Mesenchymal stem cell (in vitro differentiated cells and primary cell): Measurements from ENCODE around the gene NLGN1.

ENCODE experiments used
- DNase-seq: peaks from one replicate; pipeline ENCODE4 v3.0.0-alpha.2; 2013
- H2AFZ ChIP-seq: one replicate; pipeline ENCODE4 v1.6.1; 2013; ENCODE audit warnings: low read depth, mild to moderate bottlenecking, control low read depth, inconsistent platforms, low read length, moderate library complexity
- H2AK5ac ChIP-seq: 2 replicates; pipeline ENCODE4 v1.6.1; 2013; ENCODE audit warnings: low read length, moderate library complexity, mild to moderate bottlenecking, inconsistent platforms; ENCODE audit not compliant: severe bottlenecking
- H2BK120ac ChIP-seq: one replicate; pipeline ENCODE4 v1.6.1; 2013; ENCODE audit warnings: low read depth, mild to moderate bottlenecking, inconsistent platforms, low read length, moderate library complexity
- H2BK12ac ChIP-seq, 2 experiments: one replicate each; pipeline ENCODE4 v1.6.1; 2013; ENCODE audit warnings: inconsistent platforms in 2 of 2, low read length in 2 of 2, mild to moderate bottlenecking in 2 of 2, moderate library complexity in 2 of 2, control low read depth in 1 of 2
- H2BK15ac ChIP-seq: one replicate; pipeline ENCODE4 v1.6.1; 2013; ENCODE audit warnings: mild to moderate bottlenecking, low read depth, inconsistent platforms; ENCODE audit not compliant: poor library complexity, severe bottlenecking
- H2BK5ac ChIP-seq: 2 replicates; pipeline ENCODE4 v1.6.1; 2013; ENCODE audit warnings: low read depth, mild to moderate bottlenecking, low read length, control low read depth, inconsistent platforms; ENCODE audit not compliant: poor library complexity, severe bottlenecking
- H3K14ac ChIP-seq, 2 experiments: one replicate each; pipeline ENCODE4 v1.6.1; 2013; ENCODE audit warnings: inconsistent platforms in 2 of 2, low read length in 2 of 2, control low read depth in 1 of 2, mild to moderate bottlenecking in 1 of 2, moderate library complexity in 1 of 2
- H3K18ac ChIP-seq, 2 experiments: one replicate each; pipeline ENCODE4 v1.6.1; 2013; ENCODE audit warnings: inconsistent platforms in 2 of 2, low read length in 2 of 2, control low read depth in 1 of 2, low read depth in 1 of 2, mild to moderate bottlenecking in 1 of 2
- H3K23ac ChIP-seq, 2 experiments: one replicate each; pipeline ENCODE4 v1.6.1; 2013; ENCODE audit warnings: inconsistent platforms in 2 of 2, low read length in 2 of 2, mild to moderate bottlenecking in 2 of 2, moderate library complexity in 2 of 2, control low read depth in 1 of 2
- H3K27ac ChIP-seq: 2 replicates; pipeline ENCODE4 v1.5.1; 2013; ENCODE audit warnings: mild to moderate bottlenecking, moderate library complexity, low read length, control low read depth, inconsistent platforms; ENCODE audit not compliant: poor library complexity, severe bottlenecking
- H3K27me3 ChIP-seq, 2 experiments: 2 replicates each; pipeline versions ENCODE4 v1.6.1 to v1.7.0; 2013; ENCODE audit warnings: low read length in 2 of 2, mild to moderate bottlenecking in 2 of 2, moderate library complexity in 2 of 2, control low read depth in 1 of 2, inconsistent platforms in 1 of 2; ENCODE audit not compliant: control insufficient read depth in 1 of 2, insufficient read depth in 1 of 2
- H3K36me3 ChIP-seq, 2 experiments: 2 replicates each; pipeline versions ENCODE4 v1.6.1 to v1.7.0; 2013; ENCODE audit warnings: low read length in 2 of 2, control low read depth in 1 of 2, inconsistent platforms in 1 of 2, low read depth in 1 of 2, mild to moderate bottlenecking in 1 of 2; ENCODE audit not compliant: insufficient read depth in 2 of 2, control insufficient read depth in 1 of 2
- H3K4ac ChIP-seq, 2 experiments: one replicate each; pipeline ENCODE4 v1.6.1; 2013; ENCODE audit warnings: inconsistent platforms in 2 of 2, low read length in 2 of 2, mild to moderate bottlenecking in 2 of 2, moderate library complexity in 2 of 2, control low read depth in 1 of 2, low read depth in 1 of 2
- H3K4me1 ChIP-seq: 2 replicates; pipeline ENCODE4 v1.6.1; 2013; ENCODE audit warnings: low read depth, low read length, control low read depth; ENCODE audit not compliant: control insufficient read depth, insufficient read depth
- H3K4me2 ChIP-seq: 2 replicates; pipeline ENCODE4 v1.6.1; 2013; ENCODE audit warnings: low read length, mild to moderate bottlenecking, inconsistent platforms; ENCODE audit not compliant: poor library complexity, severe bottlenecking
- H3K4me3 ChIP-seq, 2 experiments: 2 replicates each; pipeline versions ENCODE4 v1.5.1 to v1.7.0; 2013; ENCODE audit warnings: low read length in 2 of 2, mild to moderate bottlenecking in 2 of 2, control low read depth in 1 of 2, low read depth in 1 of 2; ENCODE audit not compliant: insufficient read depth in 1 of 2
- H3K79me1 ChIP-seq: replicated peaks from 2 replicates; pipeline ENCODE4 v1.6.1; 2013; ENCODE audit warnings: mild to moderate bottlenecking, control low read depth, low read length, inconsistent platforms; ENCODE audit not compliant: poor library complexity, severe bottlenecking
- H3K9ac ChIP-seq: 2 replicates; pipeline ENCODE4 v1.7.0; 2013; ENCODE audit warnings: mild to moderate bottlenecking, low read length, moderate library complexity
- H3K9me3 ChIP-seq: 2 replicates; pipeline ENCODE4 v1.7.0; 2013; ENCODE audit warnings: mild to moderate bottlenecking, low read length; ENCODE audit not compliant: control insufficient read depth
- H4K8ac ChIP-seq: one replicate; pipeline ENCODE4 v1.6.1; 2013; ENCODE audit warnings: inconsistent platforms, mild to moderate bottlenecking, low read length, moderate library complexity
- H4K91ac ChIP-seq: one replicate; pipeline ENCODE4 v1.6.1; 2013; ENCODE audit warnings: mild to moderate bottlenecking, low read length, inconsistent platforms
- WGBS: methylation state at CpG from one replicate; pipeline ENCODE4 v1.1.7; 2013; ENCODE audit warnings: mixed read lengths; 5-methylcytosine and 5-hydroxymethylcytosine counted together

The NLGN1 gene

GRCh38 chr3:173893835-173894234 lies 496.3 kb downstream of the NLGN1 start:
- Histone ChIP-seq H3K4me2 (no peak overlapping the region), H3K9ac (no peak overlapping the region), H4K91ac (no peak overlapping the region), H3K27ac (no peak overlapping the region), H4K8ac (no peak overlapping the region), H3K4me3 (no peak overlapping the region), H3K9me3 (no peaks in the 10 kb centered on the region), H3K27me3 (no peaks in the 10 kb centered on the region), H2AK5ac (no peak overlapping the region), H3K4me1 (no peaks in the 10 kb centered on the region), H2AFZ (no peak overlapping the region), H3K18ac (no peak overlapping the region), H2BK5ac (no peak overlapping the region), H3K36me3 (no peaks in the 10 kb centered on the region), H3K4ac (no peak overlapping the region), H2BK12ac (no peak overlapping the region), H2BK15ac (no peak overlapping the region), H3K14ac (no peak overlapping the region), H2BK120ac (no peak overlapping the region), H3K79me1 (no peaks in the 10 kb centered on the region), H3K23ac (no peak overlapping the region)
- whole genome bisulfite sequencing = 96% methylated on average over 2 of the region's 2 CpGs
- DNase-seq = no peak

GRCh38 chr3:173897631-173898030 lies 500.1 kb downstream of the NLGN1 start:
- no peak overlapping the region for H2AFZ ChIP-seq
- DNase-seq = no peak
- no peaks in the 10 kb centered on the region for H3K79me1 ChIP-seq
- no peak overlapping the region for H3K4me2 ChIP-seq
- H2BK5ac ChIP-seq = no peak overlapping the region
- H3K4ac ChIP-seq = no peak overlapping the region
- H4K91ac ChIP-seq = no peak overlapping the region
- no peak overlapping the region for H2AK5ac ChIP-seq
- H4K8ac ChIP-seq = no peak overlapping the region
- H3K36me3 ChIP-seq = no peaks in the 10 kb centered on the region
- H2BK15ac ChIP-seq = no peak overlapping the region
- no peaks in the 10 kb centered on the region for H3K4me1 ChIP-seq
- no peak overlapping the region for H3K23ac ChIP-seq
- H2BK12ac ChIP-seq = no peak overlapping the region
- no peaks in the 10 kb centered on the region for H3K9me3 ChIP-seq
- no peak overlapping the region for H3K27ac ChIP-seq
- no peak overlapping the region for H3K4me3 ChIP-seq
- no peak overlapping the region for H3K14ac ChIP-seq
- H3K27me3 ChIP-seq = no peaks in the 10 kb centered on the region
- no peak overlapping the region for H3K18ac ChIP-seq
- no peak overlapping the region for H2BK120ac ChIP-seq
- H3K9ac ChIP-seq = no peak overlapping the region

GRCh38 chr3:173901649-173902048 lies 504.1 kb downstream of the NLGN1 start:
- H3K36me3 ChIP-seq = no peaks in the 10 kb centered on the region

GRCh38 chr3:173902401-173902800 lies 504.9 kb downstream of the NLGN1 start:
- no peak overlapping the region for H3K4ac ChIP-seq
- no peak overlapping the region for H2BK120ac ChIP-seq
- no CpG with 5 or more reads among the region's 1 CpG for WGBS
- H4K91ac ChIP-seq = no peak overlapping the region
- H3K4me2 ChIP-seq = no peak overlapping the region
- no peaks in the 10 kb centered on the region for H3K36me3 ChIP-seq
- no peak overlapping the region for H3K4me3 ChIP-seq
- H3K14ac ChIP-seq = no peak overlapping the region
- no peak overlapping the region for H2AK5ac ChIP-seq
- H3K27me3 ChIP-seq = no peaks in the 10 kb centered on the region
- no peak overlapping the region for H4K8ac ChIP-seq
- H3K27ac ChIP-seq = no peak overlapping the region
- no peaks in the 10 kb centered on the region for H3K79me1 ChIP-seq
- H3K4me1 ChIP-seq = no peaks in the 10 kb centered on the region
- no peak overlapping the region for H3K18ac ChIP-seq
- no peak for DNase-seq
- H2BK12ac ChIP-seq = no peak overlapping the region
- no peak overlapping the region for H2AFZ ChIP-seq
- no peak overlapping the region for H3K23ac ChIP-seq
- no peak overlapping the region for H2BK5ac ChIP-seq
- H3K9ac ChIP-seq = no peak overlapping the region
- no peak overlapping the region for H2BK15ac ChIP-seq
- peaks cover 6% of the 10 kb centered on the region for H3K9me3 ChIP-seq

More at GRCh38 chr3:173901649-173902048, 504.1 kb downstream of the NLGN1 start:
- Histone ChIP-seq H2BK120ac (no peak overlapping the region), H3K9me3 (peaks cover 2% of the 10 kb centered on the region), H2BK12ac (no peak overlapping the region), H3K27me3 (no peaks in the 10 kb centered on the region), H2AFZ (no peak overlapping the region), H3K4me2 (no peak overlapping the region), H3K4ac (no peak overlapping the region), H3K14ac (no peak overlapping the region), H2BK5ac (no peak overlapping the region), H2BK15ac (no peak overlapping the region), H3K9ac (no peak overlapping the region), H3K27ac (no peak overlapping the region), H2AK5ac (no peak overlapping the region), H3K4me1 (no peaks in the 10 kb centered on the region), H4K91ac (no peak overlapping the region), H3K23ac (no peak overlapping the region), H4K8ac (no peak overlapping the region), H3K18ac (no peak overlapping the region), H3K79me1 (no peaks in the 10 kb centered on the region), H3K4me3 (no peak overlapping the region)
- 97% methylated on average over 2 of the region's 2 CpGs for whole genome bisulfite sequencing
- no peak for DNase-seq
